Glutamatergic neuron (in vitro differentiated cells): Measurements from ENCODE around the gene GJB4. TPM values are rescaled to one million over a fixed set of nuclear protein-coding genes. Genes with fewer than 3 reads are reported as not detected.
"Not testable (repeated sequence)": the region's sequence is repeated elsewhere in the genome, so short reads cannot be mapped to it uniquely, and the experiment has no call there.

Source experiments
- DNase-seq: peaks from one replicate; pipeline ENCODE4 v3.0.0; 2022
- H3K27ac Mint-ChIP-seq: one replicate; pipeline ENCODE4 v1.8.0; 2020; ENCODE audit warnings: mild to moderate bottlenecking, mixed read lengths, inconsistent platforms; ENCODE audit not compliant: unreplicated experiment
- H3K27me3 Mint-ChIP-seq: one replicate; pipeline ENCODE4 v1.8.0; 2020; ENCODE audit warnings: mild to moderate bottlenecking, moderate library complexity, mixed read lengths, inconsistent platforms; ENCODE audit not compliant: unreplicated experiment
- H3K36me3 Mint-ChIP-seq: one replicate; pipeline ENCODE4 v1.8.0; 2020; ENCODE audit warnings: mild to moderate bottlenecking, mixed read lengths, inconsistent platforms; ENCODE audit not compliant: unreplicated experiment
- H3K4me1 Mint-ChIP-seq: one replicate; pipeline ENCODE4 v1.8.0; 2020; ENCODE audit warnings: mild to moderate bottlenecking, low read depth, mixed read lengths, inconsistent platforms; ENCODE audit not compliant: unreplicated experiment
- H3K4me3 Mint-ChIP-seq: one replicate; pipeline ENCODE4 v1.8.0; 2020; ENCODE audit warnings: mild to moderate bottlenecking, mixed read lengths, inconsistent platforms; ENCODE audit not compliant: unreplicated experiment
- H3K9me3 Mint-ChIP-seq: one replicate; pipeline ENCODE4 v1.8.0; 2020; ENCODE audit warnings: mild to moderate bottlenecking, moderate library complexity, mixed read lengths, inconsistent platforms; ENCODE audit not compliant: unreplicated experiment
- CTCF ChIP-seq: fragments of 200-600 bp; sonication (generic); IDR thresholded peaks from one replicate; pipeline ENCODE4 v1.5.0; 2021; ENCODE audit not compliant: partially characterized antibody, unreplicated experiment
- total RNA-seq: library from RNA; stranded (reverse); fragmentation: NEBNext Ultra II Directional; extraction: Animal tissue kit (Norgen Biotek cat#: 25700); gene quantifications from one replicate; pipeline ENCODE4 v1.2.1, GENCODE V29; 2021; ENCODE audit not compliant: unreplicated experiment

The GJB4 gene
- total RNA-seq, 1 donor from 2014 or later, result not detected

DNA sequence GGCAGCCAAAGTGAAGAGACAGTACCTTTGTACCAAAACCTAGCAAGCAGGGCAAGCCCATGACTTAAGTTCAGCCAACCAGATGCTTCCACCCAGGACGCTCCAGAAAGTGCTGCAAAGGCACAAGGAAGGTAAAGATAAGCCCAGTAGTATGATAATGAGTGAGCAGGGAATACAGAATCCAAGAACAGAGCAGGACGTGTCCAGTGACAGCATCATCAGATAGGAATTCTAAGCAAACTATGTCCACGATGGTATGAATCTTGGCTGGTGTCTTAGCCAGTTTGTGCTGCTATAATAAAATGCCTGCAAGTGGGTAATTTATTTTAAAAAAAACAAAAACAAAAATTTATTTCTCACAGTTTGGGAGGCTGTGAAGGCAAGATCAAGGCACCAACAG is 46.9 kb downstream of the GJB4 start:
- Mint-ChIP-seq H3K4me1 (peaks cover 5% of the 10 kb centered on the region), H3K4me3 (no peak overlapping the region), H3K9me3 (no peaks in the 10 kb centered on the region), H3K27me3 (no peaks in the 10 kb centered on the region), H3K36me3 (peaks cover 19% of the 10 kb centered on the region), H3K27ac (no peak overlapping the region)
- TF ChIP-seq CTCF, result no peak
- no peak for DNase-seq

GRCh38 chr1:34808051-34808810 is 48.7 kb downstream of the GJB4 start:
- DNase-seq, result no peak
- no peaks in the 10 kb centered on the region for H3K27me3 Mint-ChIP-seq
- TF ChIP-seq CTCF, result no peak
- peaks cover 17% of the 10 kb centered on the region for H3K36me3 Mint-ChIP-seq
- H3K9me3 Mint-ChIP-seq, result no peaks in the 10 kb centered on the region
- no peak overlapping the region for H3K27ac Mint-ChIP-seq
- no peak overlapping the region for H3K4me3 Mint-ChIP-seq
- peaks cover 5% of the 10 kb centered on the region for H3K4me1 Mint-ChIP-seq

GRCh38 chr1:34810781-34811180 is 51.2 kb downstream of the GJB4 start:
- not testable (repeated sequence) for DNase-seq, H3K27me3 Mint-ChIP-seq, H3K4me1 Mint-ChIP-seq, H3K27ac Mint-ChIP-seq, H3K36me3 Mint-ChIP-seq, H3K9me3 Mint-ChIP-seq, H3K4me3 Mint-ChIP-seq

Other genes with a start within 250 kb of the GJB4 start
- not detected for gene GJB5, start 4.7 kb upstream of the GJB4 start, total RNA-seq
- gene GJB3, start 21.5 kb downstream of the GJB4 start, total RNA-seq, result not detected
- not detected for gene GJA4, start 33.3 kb downstream of the GJB4 start, total RNA-seq
- gene SMIM12, start 100.0 kb downstream of the GJB4 start, total RNA-seq, result 59.9 TPM
- 44.8 TPM for gene DLGAP3, start 169.9 kb downstream of the GJB4 start, total RNA-seq
- gene TMEM35B, start 225.6 kb downstream of the GJB4 start, total RNA-seq, result not detected